Neural cell (in vitro differentiated cells): ENCODE results near the gene F8A3.

Experiments used
- CTCF ChIP-seq: fragments of 450-650 bp; IDR thresholded peaks from 2 replicates; pipeline ENCODE4 v1.5.1; 2014; ENCODE audit warnings: antibody characterized with exemption, mild to moderate bottlenecking, moderate library complexity; ENCODE audit not compliant: poor library complexity, severe bottlenecking
- EP300 ChIP-seq: fragments of 450-650 bp; conservative IDR thresholded peaks from 2 replicates; pipeline ENCODE4 v1.6.1; 2014; ENCODE audit warnings: antibody characterized with exemption, mild to moderate bottlenecking, moderate library complexity; ENCODE audit not compliant: poor library complexity, severe bottlenecking
- EZH2 ChIP-seq: fragments of 200-600, 300-800 bp; shearing (Covaris generic), sonication (generic); IDR thresholded peaks from 2 replicates; pipeline ENCODE4 v1.6.1; 2014; ENCODE audit warnings: antibody characterized with exemption, low read length, borderline replicate concordance, mild to moderate bottlenecking; ENCODE audit not compliant: insufficient read depth, poor library complexity, severe bottlenecking
- MXI1 ChIP-seq: fragments of 450-650 bp; conservative IDR thresholded peaks from 2 replicates; pipeline ENCODE4 v1.6.1; 2014; ENCODE audit warnings: antibody characterized with exemption, mild to moderate bottlenecking; ENCODE audit not compliant: poor library complexity, severe bottlenecking
- POLR2AphosphoS5 ChIP-seq: IDR thresholded peaks from 2 replicates; pipeline ENCODE4 v1.6.1; 2012
- SMC3 ChIP-seq: fragments of 450-650 bp; conservative IDR thresholded peaks from 2 replicates; pipeline ENCODE4 v1.6.1; 2014; ENCODE audit warnings: antibody characterized with exemption, mild to moderate bottlenecking, moderate library complexity; ENCODE audit not compliant: poor library complexity

GRCh38 chrX:155435744-155436112, 22.7 kb downstream of the F8A3 start:
- TF ChIP-seq POLR2AphosphoS5 = no peak
- no peak for TF ChIP-seq CTCF
- TF ChIP-seq EP300 = no peak
- TF ChIP-seq EZH2 = no peak
- no peak for TF ChIP-seq SMC3
- no peak for TF ChIP-seq MXI1
